ENCODE results near the gene HPDL. TPM values are rescaled to one million over a fixed set of nuclear protein-coding genes. Genes with fewer than 3 reads are reported as not detected.
A peak's percentile ranks its signal among the peaks of the same experiment; 100 is the strongest.
"Not testable (repeated sequence)": the region's sequence is repeated elsewhere in the genome, so short reads cannot be mapped to it uniquely, and the experiment has no call there.

HPDL gene
- total RNA-seq, 2 donors from 2014 or later = 4.3 to 29.3 TPM

DNA sequence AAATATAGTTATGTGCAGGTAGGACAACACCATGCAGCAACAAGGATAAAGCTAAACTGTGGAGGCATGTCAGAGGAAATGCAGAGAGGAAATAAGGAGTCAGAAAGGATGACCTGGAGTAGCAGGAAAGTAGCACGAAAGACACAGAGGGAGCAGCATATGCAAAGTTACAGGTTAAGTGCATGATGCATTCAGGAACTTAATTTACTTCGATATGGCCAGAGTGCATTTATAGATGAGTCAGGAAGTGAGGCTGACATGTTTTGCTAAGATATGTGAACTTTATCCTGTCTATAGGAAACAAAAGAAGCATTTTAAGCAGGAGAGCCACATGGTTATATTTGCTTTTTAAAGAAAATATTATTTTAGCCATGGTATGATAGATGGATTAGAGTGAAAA, 29.0 kb downstream of the HPDL start:
- Histone ChIP-seq H3K4me3 (no peak overlapping the region), H3K9ac (ENCODE audit: low read depth in 2 of 2, low read length in 2 of 2) (no peak overlapping the region), H3K36me3 (no peaks in the 10 kb centered on the region), H3K9me3 (no peaks in the 10 kb centered on the region), H3K27ac (no peak overlapping the region), H3K27me3 (no peaks in the 10 kb centered on the region), H3K4me1 (no peaks in the 10 kb centered on the region)
- TF ChIP-seq, protein P1, sequence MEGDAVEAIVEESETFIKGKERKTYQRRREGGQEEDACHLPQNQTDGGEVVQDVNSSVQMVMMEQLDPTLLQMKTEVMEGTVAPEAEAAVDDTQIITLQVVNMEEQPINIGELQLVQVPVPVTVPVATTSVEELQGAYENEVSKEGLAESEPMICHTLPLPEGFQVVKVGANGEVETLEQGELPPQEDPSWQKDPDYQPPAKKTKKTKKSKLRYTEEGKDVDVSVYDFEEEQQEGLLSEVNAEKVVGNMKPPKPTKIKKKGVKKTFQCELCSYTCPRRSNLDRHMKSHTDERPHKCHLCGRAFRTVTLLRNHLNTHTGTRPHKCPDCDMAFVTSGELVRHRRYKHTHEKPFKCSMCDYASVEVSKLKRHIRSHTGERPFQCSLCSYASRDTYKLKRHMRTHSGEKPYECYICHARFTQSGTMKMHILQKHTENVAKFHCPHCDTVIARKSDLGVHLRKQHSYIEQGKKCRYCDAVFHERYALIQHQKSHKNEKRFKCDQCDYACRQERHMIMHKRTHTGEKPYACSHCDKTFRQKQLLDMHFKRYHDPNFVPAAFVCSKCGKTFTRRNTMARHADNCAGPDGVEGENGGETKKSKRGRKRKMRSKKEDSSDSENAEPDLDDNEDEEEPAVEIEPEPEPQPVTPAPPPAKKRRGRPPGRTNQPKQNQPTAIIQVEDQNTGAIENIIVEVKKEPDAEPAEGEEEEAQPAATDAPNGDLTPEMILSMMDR (IDR thresholded peaks at IDR 0.05) = no peak
- intact Hi-C loops (cut with DNase I) = no loop called here
- no peak for DNase-seq

DNA sequence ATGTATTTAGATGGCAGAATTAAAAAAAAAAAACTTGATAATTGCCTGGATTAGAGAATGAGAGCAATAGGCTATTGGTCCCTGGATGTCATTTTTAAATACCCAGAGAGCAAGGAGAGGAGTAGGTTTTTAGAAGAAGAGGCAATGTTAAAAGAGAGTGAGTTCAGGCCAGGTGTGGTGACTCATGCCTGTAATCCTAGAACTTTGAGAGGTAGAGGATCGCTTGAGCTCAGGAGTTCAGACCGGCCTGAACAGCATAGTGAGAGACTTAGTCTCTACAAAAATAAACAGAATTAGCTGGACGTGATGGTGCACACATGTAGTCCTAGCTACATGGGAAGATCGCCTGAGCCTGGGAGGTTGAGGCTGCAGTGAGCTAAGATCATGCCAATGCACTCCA, 29.5 kb downstream of the HPDL start:
- no peak for DNase-seq
- Histone ChIP-seq H3K36me3 (no peaks in the 10 kb centered on the region), H3K9me3 (no peaks in the 10 kb centered on the region), H3K9ac (ENCODE audit: low read depth in 2 of 2, low read length in 2 of 2) (no peak overlapping the region), H3K27me3 (no peaks in the 10 kb centered on the region), H3K27ac (no peak overlapping the region), H3K4me1 (no peaks in the 10 kb centered on the region), H3K4me3 (no peak overlapping the region)
- intact Hi-C loops (cut with DNase I) = no loop called here
- TF ChIP-seq, protein P1 (IDR thresholded peaks at IDR 0.05) = no peak

DNA sequence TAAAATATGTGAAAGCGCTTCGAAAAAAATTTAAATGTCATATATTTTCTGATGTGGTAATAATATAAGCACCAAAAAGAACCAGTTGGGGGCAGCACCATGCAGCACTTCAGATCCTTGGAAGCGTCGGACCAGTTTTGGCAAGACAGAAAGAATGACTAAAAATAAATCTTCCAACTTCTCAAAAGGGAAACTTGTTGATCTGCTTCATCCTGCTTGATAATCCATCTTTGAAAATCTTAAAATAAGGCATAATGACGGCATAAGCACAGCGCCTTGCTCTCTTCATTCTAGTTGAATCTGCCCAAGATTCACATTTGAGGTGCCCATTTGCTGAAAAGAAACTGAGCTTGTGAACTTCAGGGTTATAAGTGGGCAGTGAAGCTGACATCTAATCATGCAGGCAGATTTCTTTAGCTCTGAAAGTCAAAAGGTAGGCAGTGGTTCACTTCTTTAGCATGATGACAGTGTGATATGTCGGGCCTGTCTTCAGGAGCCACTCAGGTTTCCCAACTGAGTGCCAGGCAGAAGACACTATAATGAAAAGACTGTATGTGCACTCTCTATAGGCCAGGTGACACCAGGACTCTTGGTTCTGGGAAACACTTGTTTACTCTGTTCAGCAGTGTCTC, 33.3 kb downstream of the HPDL start:
- H3K9me3 ChIP-seq = no peaks in the 10 kb centered on the region

DNA sequence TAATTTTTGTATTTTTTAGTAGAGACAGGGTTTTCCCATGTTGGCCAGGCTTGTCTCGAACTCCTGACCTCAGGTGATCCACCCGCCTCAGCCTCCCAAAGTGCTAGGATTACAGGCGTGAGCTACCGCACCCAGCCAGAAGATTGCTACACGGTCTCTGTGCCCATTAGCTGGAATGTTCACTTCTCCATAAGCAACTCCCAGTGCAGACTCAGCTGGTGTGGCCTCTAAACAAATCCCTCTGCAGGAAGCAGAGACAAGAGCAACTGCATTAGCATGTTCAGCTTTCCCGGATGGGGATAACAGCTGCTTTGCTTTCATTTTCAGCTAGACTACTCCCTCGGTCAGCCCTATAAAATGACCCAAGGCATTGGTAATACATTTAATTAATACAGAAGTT, 34.3 kb downstream of the HPDL start:
- Histone ChIP-seq H3K27ac (peak overlapping the region; percentile 54), H3K9ac (ENCODE audit: low read depth in 2 of 2, low read length in 2 of 2) (peak overlapping the region in 1 of 2 donors; percentile 4)
- H3K9me3 ChIP-seq, H3K4me3 ChIP-seq, H3K4me1 ChIP-seq, H3K27me3 ChIP-seq, H3K36me3 ChIP-seq: not testable (repeated sequence)
- intact Hi-C loops (cut with DNase I) = loop anchor here (2.0 kb wide), 1 partner anchor 132 kb away; no protein-coding TSS in a partner anchor
- DNase-seq = peak; percentile 67

More for the DNA sequence above, 33.3 kb downstream of the HPDL start:
- Histone ChIP-seq H3K27me3 (no peaks in the 10 kb centered on the region), H3K4me3 (no peak overlapping the region), H3K9ac (ENCODE audit: low read depth in 2 of 2, low read length in 2 of 2) (peak overlapping the region in 1 of 2 donors; percentile 4), H3K27ac (peak overlapping the region; percentile 54), H3K4me1 (no peaks in the 10 kb centered on the region), H3K36me3 (no peaks in the 10 kb centered on the region)
- peak; percentile 78 for DNase-seq
- intact Hi-C loops (cut with DNase I) = loop anchor here (2.0 kb wide), 1 partner anchor 133 kb away; no protein-coding TSS in a partner anchor
- TF ChIP-seq, protein P1 (IDR thresholded peaks at IDR 0.05) = peak; percentile 57

DNA sequence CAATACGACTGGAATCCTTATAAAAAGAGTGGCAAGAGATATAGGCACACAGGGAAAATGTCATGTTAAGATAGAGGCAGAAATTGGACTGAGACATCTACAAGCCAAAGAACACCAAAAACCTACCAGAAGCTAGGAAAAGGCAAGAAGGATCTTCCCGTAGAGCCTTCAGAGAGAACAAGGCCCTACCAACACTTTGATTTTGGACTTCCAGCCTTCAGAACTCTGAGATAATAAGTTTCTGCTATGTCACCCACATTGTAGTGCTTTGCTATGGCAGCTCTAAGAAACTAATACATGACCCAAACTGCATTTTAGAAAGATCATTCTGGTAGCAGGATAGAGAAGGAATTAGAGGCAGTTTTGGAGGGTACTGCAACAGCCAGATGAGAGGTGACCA, 37.6 kb downstream of the HPDL start:
- H3K27ac ChIP-seq = no peak overlapping the region
- no peaks in the 10 kb centered on the region for H3K36me3 ChIP-seq
- TF ChIP-seq, protein P1 (IDR thresholded peaks at IDR 0.05) = no peak
- no peak overlapping the region for H3K4me3 ChIP-seq
- no peaks in the 10 kb centered on the region for H3K27me3 ChIP-seq
- intact Hi-C loops (cut with DNase I) = no loop called here
- no peaks in the 10 kb centered on the region for H3K9me3 ChIP-seq
- no peaks in the 10 kb centered on the region for H3K4me1 ChIP-seq
- no peak overlapping the region for H3K9ac ChIP-seq (ENCODE audit: low read depth in 2 of 2, low read length in 2 of 2)
- no peak for DNase-seq

DNA sequence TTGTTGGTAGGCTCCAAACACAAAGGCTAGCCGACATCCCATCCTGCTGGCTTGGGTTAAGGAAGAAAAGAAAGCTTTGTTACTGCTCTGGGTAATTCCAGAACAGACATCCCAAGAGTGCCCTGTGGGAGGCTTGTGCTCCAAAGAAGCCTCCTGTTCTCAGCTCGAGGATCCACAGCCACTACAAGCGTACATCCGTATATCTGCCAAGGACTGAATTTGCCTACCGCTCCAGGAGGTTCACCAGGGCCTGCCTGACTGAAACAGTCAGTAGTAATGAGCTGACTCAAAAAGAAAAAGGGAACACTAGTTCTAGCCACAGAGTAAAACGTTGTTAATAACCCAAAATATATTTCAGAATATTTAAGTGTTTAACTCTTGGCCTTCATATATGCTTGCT, 38.4 kb downstream of the HPDL start:
- H3K9ac ChIP-seq (ENCODE audit: low read depth in 2 of 2, low read length in 2 of 2) = no peak overlapping the region
- intact Hi-C loops (cut with DNase I) = no loop called here
- TF ChIP-seq, protein P1 (IDR thresholded peaks at IDR 0.05) = no peak
- no peaks in the 10 kb centered on the region for H3K36me3 ChIP-seq
- H3K4me3 ChIP-seq = no peak overlapping the region
- H3K27me3 ChIP-seq = no peaks in the 10 kb centered on the region
- no peak for DNase-seq
- no peaks in the 10 kb centered on the region for H3K4me1 ChIP-seq
- H3K9me3 ChIP-seq = no peaks in the 10 kb centered on the region
- no peak overlapping the region for H3K27ac ChIP-seq
